GM06990 (cell line): ENCODE results near the gene TPCN1.

Experiments
- DNase-seq: peaks from one replicate; pipeline ENCODE4 v3.0.0-alpha.2; 2011; ENCODE audit not compliant: insufficient read length; ENCODE audit errors: extremely low read depth
- H3K27me3 ChIP-seq: replicated peaks from 2 replicates; pipeline ENCODE4 v1.6.0; 2011; ENCODE audit warnings: low read length; ENCODE audit not compliant: control insufficient read depth, insufficient read depth
- H3K36me3 ChIP-seq: 2 replicates; pipeline ENCODE4 v1.5.1; 2011; ENCODE audit warnings: low read length; ENCODE audit not compliant: control insufficient read depth, insufficient read depth
- H3K4me3 ChIP-seq: replicated peaks from 2 replicates; pipeline ENCODE4 v1.5.1; 2011; ENCODE audit warnings: low read depth, mild to moderate bottlenecking, control low read depth, low read length
- TF ChIP-seq, protein P1 (sequence below): IDR thresholded peaks from 2 replicates; pipeline ENCODE4 v1.5.1; 2011; ENCODE audit warnings: low read length, control low read depth, mild to moderate bottlenecking, inconsistent platforms; ENCODE audit not compliant: insufficient read depth, poor library complexity, severe bottlenecking

Gene TPCN1

DNA sequence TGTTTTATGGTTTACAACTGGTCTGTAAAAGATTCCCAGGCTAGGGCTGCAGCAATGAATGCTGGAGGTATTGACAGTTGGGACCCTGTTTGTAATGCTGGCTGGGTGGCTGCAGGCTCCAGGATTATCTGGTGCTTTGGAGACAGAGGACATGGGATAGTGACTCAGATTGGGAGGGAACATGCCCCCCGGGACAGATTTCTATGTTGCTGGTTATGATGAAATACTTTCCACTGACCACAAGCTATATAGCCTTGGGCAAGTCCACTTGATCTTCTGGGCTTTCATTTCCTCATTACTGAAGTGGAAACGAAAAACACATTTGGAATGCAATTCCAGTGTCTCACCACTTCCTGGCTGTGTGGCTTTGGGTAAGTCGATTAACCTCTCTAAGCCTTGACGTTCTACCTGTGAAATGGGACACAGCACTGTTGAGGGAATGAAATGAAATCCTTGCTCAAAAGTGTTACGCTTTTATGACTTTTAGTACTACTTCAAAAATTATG, 6.3 kb upstream of the TPCN1 start:
- TF ChIP-seq, protein P1, sequence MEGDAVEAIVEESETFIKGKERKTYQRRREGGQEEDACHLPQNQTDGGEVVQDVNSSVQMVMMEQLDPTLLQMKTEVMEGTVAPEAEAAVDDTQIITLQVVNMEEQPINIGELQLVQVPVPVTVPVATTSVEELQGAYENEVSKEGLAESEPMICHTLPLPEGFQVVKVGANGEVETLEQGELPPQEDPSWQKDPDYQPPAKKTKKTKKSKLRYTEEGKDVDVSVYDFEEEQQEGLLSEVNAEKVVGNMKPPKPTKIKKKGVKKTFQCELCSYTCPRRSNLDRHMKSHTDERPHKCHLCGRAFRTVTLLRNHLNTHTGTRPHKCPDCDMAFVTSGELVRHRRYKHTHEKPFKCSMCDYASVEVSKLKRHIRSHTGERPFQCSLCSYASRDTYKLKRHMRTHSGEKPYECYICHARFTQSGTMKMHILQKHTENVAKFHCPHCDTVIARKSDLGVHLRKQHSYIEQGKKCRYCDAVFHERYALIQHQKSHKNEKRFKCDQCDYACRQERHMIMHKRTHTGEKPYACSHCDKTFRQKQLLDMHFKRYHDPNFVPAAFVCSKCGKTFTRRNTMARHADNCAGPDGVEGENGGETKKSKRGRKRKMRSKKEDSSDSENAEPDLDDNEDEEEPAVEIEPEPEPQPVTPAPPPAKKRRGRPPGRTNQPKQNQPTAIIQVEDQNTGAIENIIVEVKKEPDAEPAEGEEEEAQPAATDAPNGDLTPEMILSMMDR, result no peak
- DNase-seq, result peak; percentile 76
- H3K27me3 ChIP-seq, result no peaks in the 10 kb centered on the region
- H3K36me3 ChIP-seq, result no peaks in the 10 kb centered on the region
- no peak overlapping the region for H3K4me3 ChIP-seq

DNA sequence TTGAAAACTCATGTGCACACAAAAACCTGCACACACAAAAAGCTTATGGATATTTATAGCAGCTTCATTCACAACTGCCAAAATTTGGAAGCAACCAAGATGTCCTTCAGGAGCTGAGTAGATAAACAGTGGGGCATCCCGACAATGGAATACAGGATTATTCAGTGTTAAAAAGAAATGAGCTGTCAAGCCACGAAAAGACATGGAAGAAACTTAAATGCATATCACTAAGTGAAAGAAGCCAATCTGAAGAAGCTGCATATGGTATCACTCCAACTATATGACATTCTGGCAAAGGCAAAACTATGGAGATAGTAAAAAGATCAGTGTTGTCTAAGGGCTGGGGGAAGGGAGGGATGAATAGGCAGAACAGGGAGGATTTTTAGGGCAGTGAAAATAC, 5.2 kb upstream of the TPCN1 start:
- no peak for DNase-seq
- H3K4me3 ChIP-seq, result no peak overlapping the region
- TF ChIP-seq, protein P1, result no peak
- no peaks in the 10 kb centered on the region for H3K36me3 ChIP-seq
- H3K27me3 ChIP-seq, result no peaks in the 10 kb centered on the region

DNA sequence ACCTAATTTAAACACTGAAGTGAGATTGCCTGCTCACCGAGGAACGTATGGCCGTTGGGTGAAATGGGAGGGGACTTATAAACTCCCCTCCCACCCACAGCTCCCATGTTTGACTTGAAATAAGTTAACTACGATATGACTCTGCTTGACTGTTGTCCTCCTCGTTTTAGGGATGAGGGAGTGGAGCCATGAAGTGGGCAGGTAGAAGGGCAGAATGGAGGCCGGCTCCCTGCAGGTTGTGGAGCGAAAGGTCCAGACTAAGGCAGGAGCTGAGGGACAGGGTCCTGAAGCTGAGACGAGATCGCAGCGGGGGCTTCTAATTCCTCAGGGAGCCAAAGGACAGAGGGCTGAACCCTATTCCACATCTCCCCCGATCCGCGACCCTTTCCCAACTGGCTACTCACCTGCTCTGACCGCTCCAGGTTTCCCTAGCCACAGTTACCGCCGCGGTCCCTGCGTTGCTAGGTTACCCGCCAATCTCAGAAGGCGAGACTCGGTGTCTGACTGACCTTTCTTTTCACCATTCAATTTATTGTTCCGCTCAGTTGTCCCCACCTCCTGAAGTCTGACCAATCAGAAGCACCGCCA, 577 bp upstream of the TPCN1 start:
- TF ChIP-seq, protein P1, result no peak
- Histone ChIP-seq H3K27me3 (no peaks in the 10 kb centered on the region), H3K4me3 (peak overlapping the region; percentile 74), H3K36me3 (no peaks in the 10 kb centered on the region)
- no peak for DNase-seq

DNA sequence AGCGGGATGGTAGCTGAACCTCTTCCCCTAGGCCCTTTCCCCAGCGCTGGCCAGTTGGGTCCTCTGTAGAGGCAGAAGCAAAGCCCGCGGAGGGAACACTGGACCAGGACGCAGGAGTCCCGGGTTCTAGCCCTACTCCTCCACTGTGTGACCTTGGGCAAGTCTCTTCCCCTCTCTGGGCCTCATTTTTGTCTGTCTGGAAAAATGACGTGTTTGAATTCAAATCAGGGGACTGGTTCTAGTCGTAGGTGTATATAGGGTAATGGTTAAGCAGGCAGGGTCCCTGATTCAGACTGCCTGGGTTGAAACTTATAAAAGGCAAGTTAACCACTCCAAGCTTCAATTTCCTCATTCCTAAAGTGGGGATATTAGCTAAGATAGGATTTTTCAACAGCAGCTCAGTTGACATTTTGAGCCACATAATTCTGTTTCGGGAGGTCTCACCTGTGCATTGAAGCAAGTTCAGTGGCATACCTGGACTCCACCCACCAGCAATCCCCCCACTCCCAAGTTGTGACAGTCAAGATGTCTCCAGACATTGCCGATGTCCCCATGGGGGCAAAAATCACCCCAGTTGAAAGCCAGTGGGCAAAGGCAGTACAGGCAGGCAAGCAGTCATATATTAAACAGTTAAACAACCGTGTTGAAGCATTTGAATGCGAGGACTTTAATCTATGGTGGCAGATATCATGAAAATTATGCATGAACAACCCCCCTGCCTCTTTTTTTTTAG, 899 bp downstream of the TPCN1 start:
- TF ChIP-seq, protein P1, result no peak
- no peak for DNase-seq
- peak overlapping the region; percentile 97 for H3K4me3 ChIP-seq

DNA sequence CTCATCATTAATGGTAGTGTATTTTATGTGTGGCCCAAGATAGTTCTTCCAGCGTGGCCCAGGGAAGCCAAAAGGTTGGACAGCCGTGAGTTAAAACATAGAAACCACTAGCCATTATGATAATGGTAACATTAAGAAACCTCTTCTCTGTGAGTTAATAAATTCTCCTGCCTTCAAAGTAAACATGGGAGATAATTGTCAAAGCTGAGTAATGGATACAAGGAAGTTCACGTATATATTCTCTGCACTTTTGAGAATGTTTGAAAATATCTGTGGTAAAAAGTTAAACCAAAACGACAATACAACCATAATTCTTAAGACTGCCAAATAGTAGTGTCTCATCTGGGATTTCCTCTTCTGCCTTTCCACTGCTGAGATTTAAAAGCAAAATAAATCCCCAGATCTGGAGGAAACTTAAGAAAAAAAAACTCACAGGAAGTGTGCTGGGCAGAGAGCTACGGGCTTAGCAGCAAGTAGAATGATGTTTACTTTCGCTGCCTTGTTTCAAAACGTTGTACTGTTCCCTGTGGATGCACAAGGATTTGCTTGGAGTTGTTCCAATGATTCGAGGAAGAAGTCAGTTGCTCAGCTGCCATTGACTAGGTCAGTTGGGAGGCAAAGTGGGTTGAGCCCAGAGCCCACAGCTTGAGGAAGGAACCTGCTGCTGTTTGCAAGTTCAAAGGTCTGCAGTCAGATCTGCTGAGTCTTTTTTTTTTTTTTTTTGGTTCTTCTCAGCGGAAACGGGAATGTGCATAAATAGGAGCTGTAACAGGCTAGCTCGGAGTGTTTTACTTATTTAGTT, 1.7 kb downstream of the TPCN1 start:
- Histone ChIP-seq H3K4me3 (peak overlapping the region; percentile 97), H3K27me3 (no peaks in the 10 kb centered on the region), H3K36me3 (0 out of 2 replicates have a peak, but pooled peaks cover 1% of the 10 kb centered on the region)
- TF ChIP-seq, protein P1, result no peak
- no peak for DNase-seq

More for the DNA sequence above, 899 bp downstream of the TPCN1 start:
- H3K27me3 ChIP-seq, result no peaks in the 10 kb centered on the region
- 0 out of 2 replicates have a peak, but pooled peaks cover 1% of the 10 kb centered on the region for H3K36me3 ChIP-seq
